Sigmoid colon (tissue), 7 donors: Measurements from ENCODE around the gene ZNF792. TPM values are rescaled to one million over a fixed set of nuclear protein-coding genes. Genes with fewer than 3 reads are reported as not detected.
"Not testable (repeated sequence)": the region's sequence is repeated elsewhere in the genome, so short reads cannot be mapped to it uniquely, and the experiment has no call there.

Experiments
- DNase-seq: peaks from one replicate; pipeline ENCODE4 v3.0.0-alpha.2; 2019
- H3K27ac ChIP-seq, 4 donors: fragments of 200-600 bp; sonication (generic); one replicate each; pipeline ENCODE4 v1.5.1; 2016 to 2019; ENCODE audit warnings: mild to moderate bottlenecking in 1 of 4
- H3K27me3 ChIP-seq, 3 donors: fragments of 200-600 bp; sonication (generic); one replicate each; pipeline ENCODE4 v1.5.1; 2019; ENCODE audit warnings: mild to moderate bottlenecking in 1 of 3
- H3K36me3 ChIP-seq, 4 donors: fragments of 200-600 bp; sonication (generic); one replicate each; pipeline ENCODE4 v1.5.1; 2016 to 2019
- H3K4me1 ChIP-seq, 4 donors: fragments of 200-600 bp; sonication (generic); one replicate each; pipeline ENCODE4 v1.5.1; 2017 to 2019
- H3K4me3 ChIP-seq, 4 donors: fragments of 200-600 bp; sonication (generic); one replicate each; pipeline ENCODE4 v1.5.1; 2017 to 2019; ENCODE audit warnings: mild to moderate bottlenecking in 2 of 4, moderate library complexity in 1 of 4
- H3K9me3 ChIP-seq, 4 donors: fragments of 200-600 bp in 3 of 4; sonication (generic) in 3 of 4; one replicate each; pipeline versions ENCODE4 v1.5.1 to v1.6.1; 2013 to 2019
- CTCF ChIP-seq, 4 experiments: fragments of 450-650 bp in 3 of 4; fragments of 200-600 bp in 1 of 4; IDR thresholded peaks; one replicate each; pipeline ENCODE4 v1.5.1; 2016 to 2019; ENCODE audit warnings: antibody characterized with exemption in 4 of 4, mild to moderate bottlenecking in 3 of 4, moderate library complexity in 2 of 4
- EP300 ChIP-seq, 4 donors: sonication (generic); formaldehyde crosslinking; IDR thresholded peaks; one replicate each; pipeline ENCODE4 v1.6.1; 2017; ENCODE audit warnings: antibody characterized with exemption in 4 of 4
- POLR2A ChIP-seq, 2 donors: fragments of 450-650 bp; IDR thresholded peaks; one replicate each; pipeline ENCODE4 v1.6.1; 2016; ENCODE audit warnings: antibody characterized with exemption in 2 of 2, mild to moderate bottlenecking in 2 of 2, moderate library complexity in 2 of 2
- POLR2AphosphoS5 ChIP-seq, 4 donors: sonication (generic); formaldehyde crosslinking; IDR thresholded peaks; one replicate each; pipeline ENCODE4 v1.6.1; 2017; ENCODE audit warnings: antibody characterized with exemption in 4 of 4
- WGBS, 2 donors: extraction: QIAGEN DNeasy Blood & Tissue Kit; methylation state at CpG; one replicate each; pipeline ENCODE4 v1.1.7; 2013; 5-methylcytosine and 5-hydroxymethylcytosine counted together
- intact Hi-C: fragments of 100-400 bp; cut with DNase I; formaldehyde crosslinking; loops from one replicate; pipeline ENCODE4 v1.15.1; 2023
- polyA plus RNA-seq, 3 donors: library from polyadenylated mRNA; stranded (reverse); fragments of 200-250 nt; gene quantifications; one replicate each; pipeline ENCODE4 v1.2.3, GENCODE V29; 2013
- total RNA-seq, 4 donors: library from RNA; depleted of rRNA; stranded (reverse); fragments of >200 nt; gene quantifications; one replicate each; pipeline ENCODE4 v1.1.0, GENCODE V29; 2016
- donor health status: healthy with polysubstance abuse.
- donor health status: Bipolar disorder and iron deficiency.
- donor health status: healthy.

The ZNF792 gene
- total and polyA plus RNA-seq, 7 donors, result 1.4 to 6.4 (median 3.1) TPM

GRCh38 chr19:34918190-34918589 is 45.8 kb downstream of the ZNF792 start:
- H3K4me3 ChIP-seq, result no peak overlapping the region
- intact Hi-C loops, result no loop called here
- H3K4me1 ChIP-seq, result no peaks in the 10 kb centered on the region
- H3K27ac ChIP-seq, result no peak overlapping the region
- H3K36me3 ChIP-seq, result no peaks in the 10 kb centered on the region
- DNase-seq, result no peak
- H3K9me3 ChIP-seq, result peaks cover 0 to 14% (median 9%) of the 10 kb centered on the region in 4 donors
- TF ChIP-seq POLR2A (IDR thresholded peaks at IDR 0.05) (no peak), EP300 (IDR thresholded peaks at IDR 0.05) (no peak), POLR2AphosphoS5 (IDR thresholded peaks at IDR 0.05) (no peak), CTCF (IDR thresholded peaks at IDR 0.05) (no peak)
- WGBS, 2 donors, result 89 to 91% methylated on average over 2 of the region's 2 CpGs
- no peaks in the 10 kb centered on the region for H3K27me3 ChIP-seq

GRCh38 chr19:34917144-34917543 is 46.9 kb downstream of the ZNF792 start:
- H3K27ac ChIP-seq, DNase-seq, H3K36me3 ChIP-seq, H3K4me1 ChIP-seq, intact Hi-C loops, H3K4me3 ChIP-seq, H3K27me3 ChIP-seq: not testable (repeated sequence)
- peaks cover 0 to 15% (median 9%) of the 10 kb centered on the region in 4 donors for H3K9me3 ChIP-seq
- 87 to 89% methylated on average over 3 of the region's 3 CpGs for WGBS, 2 donors

GRCh38 chr19:34910770-34911169 is 53.3 kb downstream of the ZNF792 start:
- no peak overlapping the region for H3K27ac ChIP-seq
- H3K4me3 ChIP-seq, result no peak overlapping the region
- H3K36me3 ChIP-seq, result no peaks in the 10 kb centered on the region
- H3K27me3 ChIP-seq, result peaks cover 0 to 27% (median 0%) of the 10 kb centered on the region in 3 donors
- intact Hi-C loops, result no loop called here
- DNase-seq, result no peak
- TF ChIP-seq POLR2A (IDR thresholded peaks at IDR 0.05) (no peak), EP300 (IDR thresholded peaks at IDR 0.05) (no peak), CTCF (IDR thresholded peaks at IDR 0.05) (no peak), POLR2AphosphoS5 (IDR thresholded peaks at IDR 0.05) (no peak)
- WGBS, 2 donors, result 91 to 92% methylated on average over 3 of the region's 3 CpGs
- no peaks in the 10 kb centered on the region for H3K4me1 ChIP-seq
- peaks cover 0 to 3% (median 0%) of the 10 kb centered on the region in 4 donors for H3K9me3 ChIP-seq

Other genes with a start within 250 kb of the ZNF792 start
- 10 to 100 TPM; 26.6 to 52.3 (median 42.4) TPM for gene ZNF181, start 230.0 kb downstream of the ZNF792 start, total RNA-seq
- gene ZNF181, start 230.0 kb downstream of the ZNF792 start, polyA plus RNA-seq, result 1 to 10 TPM; 4.4 to 8.3 (median 5.4) TPM
- 10 to 100 TPM in 1 of 4 donors, 1 to 10 TPM in 3; 7.1 to 11.9 (median 7.3) TPM for gene ZNF599, start 191.0 kb downstream of the ZNF792 start, total RNA-seq
- 1 to 10 TPM in 2 of 3 donors, under 1 TPM in 1; 0.46 to 5.4 (median 4.2) TPM for gene ZNF599, start 191.0 kb downstream of the ZNF792 start, polyA plus RNA-seq
- gene ZNF30, start 37.3 kb downstream of the ZNF792 start, total RNA-seq, result 1 to 10 TPM; 1.7 to 3.9 (median 1.9) TPM
- 1 to 10 TPM in 1 of 3 donors, under 1 TPM in 2; 0.46 to 1.8 (median 0.60) TPM for gene ZNF30, start 37.3 kb downstream of the ZNF792 start, polyA plus RNA-seq
- gene GRAMD1A, start 36.1 kb upstream of the ZNF792 start, total RNA-seq, result 10 to 100 TPM; 27.1 to 58.9 (median 43.0) TPM
- 10 to 100 TPM in 2 of 3 donors, 1 to 10 TPM in 1; 5.1 to 41.1 (median 12.0) TPM for gene GRAMD1A, start 36.1 kb upstream of the ZNF792 start, polyA plus RNA-seq
- 10 to 100 TPM in 1 of 4 donors, 1 to 10 TPM in 3; 3.0 to 10.0 (median 6.6) TPM for gene SCN1B, start 66.2 kb upstream of the ZNF792 start, total RNA-seq
- 1 to 10 TPM; 4.5 to 9.6 (median 4.9) TPM for gene SCN1B, start 66.2 kb upstream of the ZNF792 start, polyA plus RNA-seq
- gene HPN, start 77.5 kb upstream of the ZNF792 start, total RNA-seq, result under 1 TPM in 3 of 4 donors, not detected in 1; 0.36 to 0.95 (median 0.66) TPM
- gene HPN, start 77.5 kb upstream of the ZNF792 start, polyA plus RNA-seq, result 1 to 10 TPM in 1 of 3 donors, under 1 TPM in 1, not detected in 1; 0.61 to 1.8 TPM
- 10 to 100 TPM in 2 of 4 donors, 1 to 10 TPM in 2; 3.7 to 15.3 (median 8.2) TPM for gene FXYD3, start 151.6 kb upstream of the ZNF792 start, total RNA-seq
- 1,000 to 10,000 TPM; 2,472 to 3,333 (median 2,871) TPM for gene FXYD3, start 151.6 kb upstream of the ZNF792 start, polyA plus RNA-seq
- gene LGI4, start 170.8 kb upstream of the ZNF792 start, total RNA-seq, result 10 to 100 TPM; 29.0 to 47.1 (median 35.1) TPM
- 10 to 100 TPM in 1 of 3 donors, 1 to 10 TPM in 2; 4.2 to 35.7 (median 9.0) TPM for gene LGI4, start 170.8 kb upstream of the ZNF792 start, polyA plus RNA-seq
- 100 to 1,000 TPM in 1 of 4 donors, 10 to 100 TPM in 3; 39.1 to 107 (median 44.6) TPM for gene FXYD1, start 174.6 kb upstream of the ZNF792 start, total RNA-seq
- gene FXYD1, start 174.6 kb upstream of the ZNF792 start, polyA plus RNA-seq, result 10 to 100 TPM in 2 of 3 donors, 1 to 10 TPM in 1; 6.0 to 57.7 (median 15.0) TPM
- gene FXYD7, start 179.0 kb upstream of the ZNF792 start, total RNA-seq, result 1 to 10 TPM in 1 of 4 donors, not detected in 3; 3.3 TPM
- gene FXYD7, start 179.0 kb upstream of the ZNF792 start, polyA plus RNA-seq, result 1 to 10 TPM in 1 of 3 donors, not detected in 2; 1.7 TPM
- gene FXYD5, start 190.5 kb upstream of the ZNF792 start, total RNA-seq, result 10 to 100 TPM; 20.1 to 32.4 (median 28.8) TPM
- gene FXYD5, start 190.5 kb upstream of the ZNF792 start, polyA plus RNA-seq, result 100 to 1,000 TPM in 1 of 3 donors, 10 to 100 TPM in 2; 18.5 to 102 (median 27.0) TPM